Germinal center (tissue), 1 donor: Measurements from ENCODE around the gene NUDT3.
"Not testable (repeated sequence)": the region's sequence is repeated elsewhere in the genome, so short reads cannot be mapped to it uniquely, and the experiment has no call there.

Experiments
- DNase-seq: peaks from one replicate; pipeline ENCODE4 v3.0.0; 2012; ENCODE audit warnings: mixed read lengths, low spot score

Gene NUDT3

DNA sequence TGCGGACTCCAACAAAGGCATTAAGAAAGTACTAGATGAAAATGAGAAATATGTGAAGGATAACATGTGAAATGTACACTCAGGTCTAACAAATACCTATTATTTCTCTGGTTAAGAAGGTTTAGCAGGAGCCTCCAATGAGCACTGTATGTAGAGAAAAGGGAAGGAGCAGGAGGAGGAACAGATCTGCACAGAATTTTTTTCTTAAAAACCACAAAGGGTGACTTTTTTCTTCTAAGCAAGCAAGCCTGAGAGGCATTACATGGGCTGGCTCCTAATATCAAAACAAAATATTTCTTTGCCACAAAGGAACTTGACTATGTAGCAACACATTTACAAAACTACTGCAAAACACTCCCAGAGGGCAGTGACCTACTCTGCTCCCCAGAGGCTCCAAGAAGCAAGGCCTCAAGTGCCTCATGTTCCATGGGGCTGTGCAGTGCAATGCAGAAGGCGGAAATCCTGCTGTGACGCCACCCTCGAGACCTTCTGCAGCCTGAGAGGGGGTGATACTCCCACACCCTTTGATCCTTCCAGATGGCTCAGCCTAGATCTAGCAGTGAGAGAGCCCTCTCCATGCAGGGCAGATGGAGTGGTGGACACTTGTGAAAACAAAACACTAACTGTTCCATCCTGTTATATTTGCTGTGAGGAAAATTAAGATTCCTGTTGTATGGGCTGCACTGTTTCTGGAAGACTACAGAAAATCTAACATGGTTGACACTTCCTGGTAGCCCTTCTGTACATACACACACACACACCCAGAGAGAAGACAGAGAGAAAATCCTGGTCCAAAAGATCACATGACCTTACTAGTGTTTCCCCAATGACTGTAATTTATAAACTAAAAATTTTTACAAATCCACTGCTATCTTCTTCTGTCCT, 107.7 kb downstream of the NUDT3 start:
- peak; percentile 32 for DNase-seq

DNA sequence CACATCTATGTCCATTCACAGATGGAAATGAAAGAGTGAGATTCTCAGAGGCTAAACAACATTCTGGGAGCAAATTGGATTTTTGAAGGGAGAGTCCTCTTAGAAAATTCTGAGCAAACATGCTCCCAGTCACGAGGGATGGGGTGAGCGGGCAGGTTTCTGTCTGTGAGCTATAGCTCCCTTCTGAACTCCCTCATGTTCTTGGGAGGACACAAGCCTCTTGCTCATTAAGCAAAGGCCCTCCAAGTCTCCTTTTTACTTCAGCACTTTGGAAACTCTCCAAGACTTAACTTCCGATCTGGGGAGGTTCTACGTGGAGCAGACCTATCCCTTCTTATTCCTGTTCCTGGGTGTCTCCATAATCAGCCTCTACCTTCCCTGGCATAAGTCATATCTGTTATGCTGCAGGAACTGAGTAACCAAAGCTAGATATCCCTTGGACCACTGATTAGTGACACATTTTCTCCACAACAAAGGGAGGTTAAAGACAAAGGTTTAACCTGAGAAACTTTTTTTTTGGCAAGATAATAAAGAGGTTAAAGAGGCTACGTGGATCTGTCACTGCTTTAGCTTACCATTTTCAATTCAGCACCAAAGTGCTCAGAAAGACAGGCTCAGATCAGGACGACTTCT, 110.7 kb downstream of the NUDT3 start:
- DNase-seq = no peak

DNA sequence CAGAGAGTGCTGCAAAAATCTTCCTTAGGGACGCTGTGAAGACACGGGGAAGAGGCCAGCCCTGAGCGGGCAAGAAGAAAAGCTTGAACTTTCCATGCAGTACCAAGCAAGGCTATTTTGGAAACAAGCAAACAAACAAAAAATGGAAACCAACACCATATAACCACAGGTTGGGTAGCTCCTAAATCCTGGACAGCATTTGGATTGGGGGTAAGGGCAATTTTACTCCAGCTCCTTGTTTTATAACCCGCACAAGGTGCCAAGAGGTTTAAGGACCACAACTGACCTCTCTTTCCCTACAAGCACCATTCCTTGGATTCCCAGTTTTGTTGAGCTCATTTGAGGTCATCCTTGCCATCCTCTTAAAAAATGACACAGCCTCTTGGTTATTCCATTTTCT, 112.3 kb downstream of the NUDT3 start:
- no peak for DNase-seq

DNA sequence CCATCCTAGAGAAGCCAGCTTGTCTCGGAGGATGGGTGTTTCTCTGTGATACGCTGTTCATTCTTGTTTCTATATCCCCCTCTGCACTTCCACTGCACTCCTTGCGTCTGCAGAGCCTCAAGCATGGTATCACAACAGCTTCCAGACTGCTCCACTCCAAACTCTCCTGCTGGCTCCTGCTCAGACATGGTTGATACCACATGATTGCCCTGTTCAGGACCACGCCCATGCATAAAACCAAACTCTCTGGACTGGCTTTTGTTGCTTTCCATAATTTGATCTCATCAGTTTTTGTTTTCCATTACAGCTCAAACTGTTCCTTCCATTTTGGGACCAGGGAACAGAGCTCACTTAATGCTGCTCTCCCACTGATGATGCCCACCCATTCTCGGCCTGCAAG, 113.6 kb downstream of the NUDT3 start:
- DNase-seq = no peak

DNA sequence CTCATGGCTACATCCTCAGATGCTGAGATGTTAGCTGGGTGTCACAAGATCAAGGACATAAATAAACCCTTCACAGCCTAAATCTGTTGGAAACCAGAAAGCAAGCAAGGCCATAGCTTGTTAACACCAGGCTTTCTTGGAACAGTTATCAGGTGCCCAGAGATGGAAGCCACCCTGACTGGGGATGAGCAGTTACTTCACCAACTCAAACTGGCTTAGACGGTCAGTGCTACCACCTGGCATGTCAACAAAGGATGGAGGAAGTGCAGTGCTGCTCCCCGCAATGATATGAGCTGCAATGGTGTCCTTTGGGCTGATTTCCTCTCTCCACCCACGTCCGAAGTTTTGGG, 114.7 kb downstream of the NUDT3 start:
- DNase-seq = no peak

DNA sequence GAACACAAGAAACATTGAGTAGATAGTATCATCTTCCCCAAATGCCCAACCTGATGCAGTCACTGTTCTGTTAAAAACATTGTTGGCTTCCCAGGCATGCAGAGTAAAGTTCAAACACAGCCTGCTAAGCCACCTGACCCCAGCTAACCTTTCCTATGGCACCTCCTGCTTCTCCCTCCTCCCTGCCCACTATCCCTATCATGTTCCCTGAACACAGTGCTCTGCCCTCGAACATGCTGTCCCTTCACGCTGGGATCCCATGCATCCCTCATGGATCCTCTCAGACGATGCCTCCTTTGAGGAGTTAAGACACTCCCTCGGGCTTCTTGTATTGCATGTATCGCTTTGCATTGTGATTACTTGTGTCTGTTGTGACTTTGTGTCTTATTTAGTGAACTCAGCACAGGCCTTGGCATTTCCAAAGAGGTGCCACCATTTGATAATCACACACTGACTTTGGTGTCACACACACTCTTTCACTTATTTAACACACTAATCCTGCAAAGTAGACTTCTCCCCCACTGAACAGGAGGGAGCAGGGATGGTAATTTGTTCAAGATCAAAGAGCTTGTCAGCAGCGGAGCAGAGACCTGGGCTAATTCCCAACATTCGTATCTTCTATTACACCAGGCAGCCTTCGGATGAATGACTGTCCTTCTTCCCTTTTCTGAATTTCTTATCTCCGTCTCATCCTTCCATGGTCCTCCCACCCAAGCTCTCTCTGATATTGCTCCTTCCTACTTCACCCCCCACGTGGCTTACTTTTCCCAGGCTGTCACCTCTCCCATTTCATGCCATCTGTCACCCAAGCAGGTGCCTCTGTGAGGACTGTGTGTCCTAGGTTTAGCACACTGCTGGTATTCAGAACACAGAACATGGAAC, 115.3 kb downstream of the NUDT3 start:
- no peak for DNase-seq

DNA sequence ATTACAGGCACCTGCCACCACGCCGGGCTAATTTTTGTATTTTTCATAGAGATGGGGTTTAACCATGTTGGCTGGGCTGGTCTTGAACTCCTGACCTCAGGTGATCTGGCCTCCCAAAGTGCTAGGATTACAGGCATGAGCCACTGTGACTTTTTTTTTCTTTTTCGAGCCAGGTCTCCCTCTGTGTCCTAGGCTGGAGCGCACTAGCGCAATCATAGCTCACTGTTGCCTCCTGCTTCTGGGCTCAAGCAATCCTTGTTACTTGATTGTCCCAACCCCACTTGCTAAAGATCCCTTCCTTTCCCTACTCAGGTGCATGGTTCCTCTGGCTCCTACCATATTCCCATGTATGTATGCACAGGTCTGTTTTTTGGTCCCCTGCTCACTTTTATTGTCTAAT, 116.3 kb downstream of the NUDT3 start:
- DNase-seq = no peak

DNA sequence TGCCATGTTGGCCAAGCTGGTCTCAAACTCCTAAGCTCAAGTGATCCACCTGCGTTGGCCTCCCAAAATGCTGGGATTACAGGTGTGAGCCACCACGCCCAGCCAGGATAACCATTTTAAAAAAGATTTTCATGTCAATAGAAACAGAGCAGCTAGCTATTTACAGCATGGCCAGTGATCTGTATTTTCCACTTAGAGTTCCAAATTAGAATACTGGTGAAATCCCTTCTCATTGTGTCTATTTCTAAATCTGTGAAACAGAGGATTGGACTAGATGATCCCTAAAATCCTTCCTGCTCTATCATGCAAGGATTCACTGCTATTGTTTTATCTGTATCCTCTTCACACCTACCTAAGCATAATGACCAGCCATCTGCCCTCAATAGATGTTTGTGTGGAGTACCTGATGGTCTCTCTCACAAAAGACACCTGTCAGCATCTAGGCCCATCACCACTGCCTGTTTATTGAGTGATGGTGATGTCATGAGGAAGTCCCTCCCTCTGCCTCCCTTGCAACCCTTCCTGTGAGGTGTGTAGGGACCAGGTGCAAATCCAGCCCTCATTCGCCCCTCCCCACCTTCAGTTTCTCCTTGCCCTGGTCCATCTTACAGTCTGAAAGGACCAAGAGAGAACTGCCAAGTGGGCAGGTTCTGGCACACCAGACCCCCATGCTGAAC, 117.2 kb downstream of the NUDT3 start:
- no peak for DNase-seq

DNA sequence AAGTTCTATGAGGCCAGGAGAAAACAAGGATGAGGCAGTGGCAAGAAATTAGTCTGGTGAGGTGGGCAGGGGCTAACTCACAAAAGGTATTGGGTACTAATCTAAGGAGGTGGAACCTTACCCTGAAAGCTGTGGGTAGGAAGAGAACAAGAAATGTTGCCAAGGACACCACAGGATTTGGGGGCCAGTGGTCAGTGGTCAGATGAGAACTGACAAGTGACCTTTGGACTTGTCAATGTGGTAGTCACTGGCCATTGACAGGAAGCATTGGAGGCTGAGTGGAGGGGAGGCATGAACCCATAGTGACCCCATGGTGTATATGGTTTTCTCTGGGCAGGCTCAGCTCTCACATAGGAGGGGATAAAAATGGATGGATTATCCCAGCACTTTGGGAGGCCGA, 118.3 kb downstream of the NUDT3 start:
- no peak for DNase-seq

DNA sequence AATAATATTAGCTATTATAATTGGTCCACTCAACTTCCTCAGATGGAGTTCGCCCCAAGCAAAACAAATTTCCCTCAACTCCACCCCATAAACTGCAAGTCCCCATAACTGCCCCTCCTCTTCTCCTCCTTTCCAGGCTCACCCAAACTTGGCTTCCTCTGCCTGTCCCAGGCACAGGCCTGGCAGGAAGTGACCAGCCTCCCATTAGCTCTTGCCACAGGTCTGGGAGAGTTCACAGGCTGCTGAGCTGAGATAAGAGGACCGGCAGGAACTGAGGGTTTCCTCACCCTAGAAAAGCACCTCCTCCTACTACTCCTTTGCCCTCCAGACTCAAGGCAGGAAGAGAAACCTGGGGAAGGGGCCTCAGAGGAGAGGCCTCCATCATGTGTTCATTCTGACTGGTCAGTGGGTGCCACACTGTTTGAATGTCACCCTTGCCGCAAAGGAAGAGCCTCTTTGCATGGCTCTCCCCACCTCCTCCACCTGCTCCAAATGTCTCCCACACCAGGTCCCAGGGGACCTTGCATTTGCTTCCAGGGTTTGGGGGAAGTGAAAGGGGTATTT, 119.1 kb downstream of the NUDT3 start:
- no peak for DNase-seq

DNA sequence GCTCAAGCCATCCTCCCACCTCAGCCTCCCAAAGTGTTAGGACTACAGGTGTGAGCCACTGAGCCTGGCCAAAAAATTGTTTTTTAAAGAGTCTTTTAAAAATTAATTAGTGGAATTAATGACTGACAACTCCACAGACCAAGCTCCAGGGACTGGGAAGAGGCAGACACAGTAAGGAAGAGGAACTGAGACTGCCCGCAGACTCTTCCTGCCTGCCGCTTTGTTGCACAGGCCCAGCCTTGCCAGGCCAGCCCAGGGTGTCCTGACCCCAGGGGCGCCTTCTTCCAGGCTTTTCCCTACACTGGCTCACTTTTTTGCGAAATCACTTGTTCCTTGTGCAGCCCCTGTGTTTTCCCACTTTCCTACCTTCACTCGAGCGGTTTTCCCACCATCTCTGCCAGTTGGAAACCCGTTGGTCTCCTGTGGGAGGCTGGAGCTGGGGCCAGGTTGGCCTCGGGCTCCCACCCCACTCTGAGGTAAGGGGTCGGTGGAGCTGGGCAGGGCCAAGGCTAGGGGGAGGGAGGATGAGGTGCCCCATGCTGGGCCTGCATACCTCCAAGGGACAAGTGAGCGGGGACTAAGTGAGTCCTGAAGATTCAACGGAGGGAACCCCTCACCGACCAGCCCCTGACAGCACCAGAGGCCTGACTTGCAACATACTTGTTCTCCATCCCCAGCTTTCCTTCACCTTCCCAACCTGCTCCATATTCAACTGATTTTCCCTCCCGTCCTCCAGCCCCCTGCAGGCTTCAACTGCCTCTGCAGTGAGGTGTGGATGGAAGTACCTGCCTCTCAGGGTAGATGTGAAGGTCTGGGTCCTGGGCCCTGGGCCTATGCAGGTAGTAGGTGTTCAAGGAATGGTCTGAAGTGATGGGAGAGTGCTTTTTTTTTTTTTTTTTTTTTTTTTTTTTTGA, 120.2 kb downstream of the NUDT3 start:
- DNase-seq = no peak

DNA sequence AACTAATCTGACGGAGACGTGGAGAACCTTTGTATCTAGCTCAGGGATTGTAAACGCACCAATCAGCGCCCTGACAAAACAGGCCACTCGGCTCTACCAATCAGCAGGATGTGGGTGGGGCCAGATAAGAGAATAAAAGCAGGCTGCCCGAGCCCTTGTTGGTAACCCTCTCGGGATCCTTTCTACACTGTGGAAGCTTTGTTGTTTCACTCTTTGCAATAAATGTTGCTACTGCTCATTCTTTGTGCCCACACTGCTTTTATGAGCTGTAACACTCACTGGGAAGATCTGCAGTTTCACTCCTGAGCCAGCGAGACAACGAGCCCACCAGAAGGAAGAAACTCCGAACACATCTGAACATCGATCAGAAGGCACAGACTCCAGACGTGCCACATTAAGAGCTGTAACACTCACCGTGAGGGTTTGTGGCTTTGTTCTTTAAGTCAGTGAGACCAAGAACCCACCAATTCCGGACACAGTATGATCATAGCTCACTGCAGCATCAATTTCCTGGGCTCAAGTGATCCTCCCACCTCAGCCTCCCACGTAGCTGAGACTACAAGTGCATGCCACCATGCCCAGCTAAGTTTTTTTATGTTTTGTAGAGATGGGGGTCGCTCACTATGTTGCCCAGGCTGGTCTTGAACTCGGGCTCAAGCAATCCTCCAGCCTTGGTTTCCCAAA, 122.7 kb downstream of the NUDT3 start:
- not testable (repeated sequence) for DNase-seq

DNA sequence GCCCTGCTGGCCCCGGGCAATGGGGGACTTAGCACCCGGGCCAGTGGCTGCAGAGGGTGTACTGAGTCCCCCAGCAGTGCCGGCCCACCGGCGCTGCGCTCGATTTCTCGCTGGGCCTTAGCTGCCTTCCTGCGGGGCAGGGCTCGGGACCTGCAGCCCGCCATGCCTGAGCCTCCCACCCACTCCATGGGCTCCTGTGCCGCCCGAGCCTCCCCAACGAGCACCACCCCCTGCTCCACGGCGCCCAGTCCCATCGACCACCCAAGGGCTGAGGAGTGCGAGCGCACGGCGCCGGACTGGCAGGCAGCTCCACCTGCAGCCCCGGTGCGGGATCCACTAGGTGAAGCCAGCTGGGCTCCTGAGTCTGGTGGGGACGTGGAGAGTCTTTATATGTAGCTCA, 123.3 kb downstream of the NUDT3 start:
- DNase-seq = not testable (repeated sequence)

DNA sequence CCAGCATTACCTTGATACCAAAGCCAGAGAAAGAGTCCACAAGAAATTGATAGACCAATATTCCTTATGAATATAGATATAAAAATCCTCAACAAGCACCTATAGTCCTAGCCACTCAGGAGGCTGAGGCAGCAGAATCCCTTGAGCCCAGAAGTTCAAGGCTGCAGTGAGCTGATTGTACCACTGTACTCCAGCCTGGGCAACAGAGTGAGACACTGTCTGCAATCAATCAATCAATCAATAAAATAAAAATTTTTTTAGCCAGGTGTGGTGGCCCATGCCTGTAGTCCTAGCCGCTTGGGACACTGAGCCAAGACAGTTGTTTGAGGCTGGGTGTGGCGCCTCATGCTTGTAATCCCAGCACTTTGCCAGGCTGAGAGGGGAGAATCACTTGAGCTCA, 124.7 kb downstream of the NUDT3 start:
- no peak for DNase-seq

DNA sequence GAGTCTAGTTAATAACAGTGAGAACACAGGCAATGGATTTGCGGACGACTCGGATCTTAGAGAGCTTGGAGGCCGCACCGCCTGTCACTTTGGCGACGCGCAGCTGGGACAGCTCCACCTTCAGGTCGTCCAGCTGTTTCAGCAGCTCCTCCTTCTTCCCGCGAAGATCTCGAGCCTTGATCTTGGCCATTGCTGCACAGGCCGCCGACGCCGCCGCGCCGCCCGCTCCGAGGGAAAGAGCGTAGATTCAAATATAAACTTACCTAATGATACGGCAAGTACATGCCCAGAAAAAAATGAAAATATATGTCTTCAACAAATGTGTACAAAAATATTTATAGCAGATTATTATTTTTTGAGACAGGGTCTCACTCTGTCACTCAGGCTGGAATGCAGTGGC, 129.0 kb downstream of the NUDT3 start:
- DNase-seq = not testable (repeated sequence)

DNA sequence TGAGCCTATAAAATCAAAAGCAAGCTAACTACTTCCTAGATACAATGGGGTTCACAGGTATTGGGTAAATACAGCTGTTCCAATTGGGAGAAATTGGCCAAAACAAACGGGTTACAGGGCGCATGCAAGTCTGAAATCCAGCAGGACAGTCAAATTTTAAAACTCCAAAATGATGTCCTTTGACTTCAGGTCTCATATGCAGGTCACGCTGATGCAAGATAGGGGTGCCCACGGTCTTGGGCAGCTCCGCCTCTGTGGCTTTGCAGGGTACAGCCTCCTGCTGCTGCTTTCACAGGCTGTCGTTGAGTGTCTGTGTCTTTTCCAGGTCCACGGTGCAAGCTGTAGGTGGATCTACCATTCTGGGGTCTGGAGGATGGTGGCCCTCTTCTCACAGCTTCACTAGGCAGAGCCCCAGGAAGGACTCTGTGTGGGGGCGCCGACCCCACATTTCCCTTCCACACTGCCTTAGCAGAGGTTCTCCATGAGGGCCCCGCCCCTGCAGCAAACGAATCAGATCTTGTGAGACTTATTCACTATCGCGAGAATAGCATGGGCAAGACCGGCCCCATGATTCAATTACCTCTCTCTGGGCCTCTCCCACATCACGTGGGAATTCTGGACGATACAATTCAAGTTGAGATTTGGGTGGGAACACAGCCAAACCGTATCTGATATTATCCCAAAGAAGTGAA, 131.7 kb downstream of the NUDT3 start:
- no peak for DNase-seq

DNA sequence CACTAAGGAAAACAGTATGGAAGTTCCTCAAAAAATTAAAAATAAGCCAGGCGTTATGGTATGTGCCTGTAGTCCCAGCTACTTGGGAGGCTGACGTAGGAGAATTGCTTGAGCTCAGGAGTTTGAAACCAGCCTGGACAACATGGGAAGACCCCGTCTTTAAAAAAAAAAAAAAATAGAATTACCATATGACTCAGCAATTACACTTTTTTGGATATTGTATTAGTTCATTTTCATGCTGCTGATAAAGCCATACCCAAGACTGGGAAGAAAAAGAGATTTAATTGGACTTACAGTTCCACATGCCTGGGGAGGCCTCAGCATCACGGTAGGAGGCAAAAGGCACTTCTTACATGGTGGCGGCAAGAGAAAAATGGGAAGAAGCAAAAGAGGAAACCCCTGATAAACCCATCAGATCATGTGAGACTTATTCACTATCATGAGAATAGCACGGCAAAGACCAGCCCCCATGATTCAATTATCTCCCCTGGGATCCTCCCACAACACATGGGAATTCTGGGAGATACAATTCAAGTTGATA, 132.9 kb downstream of the NUDT3 start:
- no peak for DNase-seq

DNA sequence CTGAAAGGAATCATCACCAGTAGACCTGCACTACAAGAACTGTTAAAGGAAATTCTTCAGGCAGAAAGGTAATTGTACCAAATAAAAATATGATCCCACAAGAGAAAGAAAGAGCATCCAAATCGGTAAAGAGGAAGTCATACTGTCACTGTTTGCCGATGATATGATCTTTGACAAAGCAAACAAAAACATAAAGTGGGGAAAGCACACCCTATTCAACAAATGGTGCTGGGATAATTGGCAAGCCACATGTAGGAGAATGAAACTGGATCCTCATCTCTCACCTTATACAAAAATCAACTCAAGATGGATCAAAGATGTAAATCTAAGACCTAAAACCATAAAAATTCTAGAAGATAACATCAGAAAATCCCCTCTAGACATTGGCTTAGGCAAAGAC, 140.1 kb downstream of the NUDT3 start:
- not testable (repeated sequence) for DNase-seq
